Measurements from ENCODE around the gene WWC2. TPM values are rescaled to one million over a fixed set of nuclear protein-coding genes. Genes with fewer than 3 reads are reported as not detected.

Gene WWC2
- total RNA-seq, 2 donors from 2014 or later: 5.8 to 6.3 TPM

GRCh38 chr4:183337349-183337748 lies 238.3 kb downstream of the WWC2 start:
- H3K27me3 Mint-ChIP-seq: peaks cover 14% of the 10 kb centered on the region

GRCh38 chr4:183337833-183338232 lies 238.8 kb downstream of the WWC2 start:
- Mint-ChIP-seq H3K36me3 (ENCODE audit: low read depth) (peaks cover 4% of the 10 kb centered on the region), H3K4me3 (no peak overlapping the region), H3K27ac (no peak overlapping the region), H3K4me1 (peaks cover 7% of the 10 kb centered on the region), H3K27me3 (peaks cover 10% of the 10 kb centered on the region)
- no peaks in the 10 kb centered on the region for H3K9me3 ChIP-seq (ENCODE audit: control insufficient read depth, low read length, poor library complexity, severe bottlenecking)
- DNase-seq (no peak), ATAC-seq (no peak)

More at GRCh38 chr4:183337349-183337748, 238.3 kb downstream of the WWC2 start:
- Mint-ChIP-seq H3K4me1 (peaks cover 9% of the 10 kb centered on the region), H3K4me3 (no peak overlapping the region), H3K36me3 (ENCODE audit: low read depth) (peaks cover 6% of the 10 kb centered on the region), H3K27ac (no peak overlapping the region)
- ATAC-seq: no peak
- H3K9me3 ChIP-seq (ENCODE audit: control insufficient read depth, low read length, poor library complexity, severe bottlenecking): no peaks in the 10 kb centered on the region
- no peak for DNase-seq

GRCh38 chr4:183342541-183343533 lies 243.8 kb downstream of the WWC2 start:
- Mint-ChIP-seq H3K4me3 (peak overlapping the region; percentile 83), H3K27me3 (peaks cover 19% of the 10 kb centered on the region), H3K4me1 (peaks cover 2% of the 10 kb centered on the region), H3K36me3 (ENCODE audit: low read depth) (peaks cover 3% of the 10 kb centered on the region), H3K27ac (no peak overlapping the region)
- DNase-seq (no peak), ATAC-seq (peak; percentile 48)
- no peaks in the 10 kb centered on the region for H3K9me3 ChIP-seq (ENCODE audit: control insufficient read depth, low read length, poor library complexity, severe bottlenecking)

- no peak for ATAC-seq
- H3K4me3 Mint-ChIP-seq: no peak overlapping the region
Observed at GRCh38 chr4:183343730-183344129, 244.7 kb downstream of the WWC2 start.

GRCh38 chr4:183344523-183345255 lies 245.6 kb downstream of the WWC2 start:
- no peak for DNase-seq
- ATAC-seq: no peak
- Mint-ChIP-seq H3K36me3 (ENCODE audit: low read depth) (peaks cover 3% of the 10 kb centered on the region), H3K27ac (no peak overlapping the region), H3K4me3 (no peak overlapping the region), H3K4me1 (peaks cover 2% of the 10 kb centered on the region), H3K27me3 (peaks cover 24% of the 10 kb centered on the region)
- no peaks in the 10 kb centered on the region for H3K9me3 ChIP-seq (ENCODE audit: control insufficient read depth, low read length, poor library complexity, severe bottlenecking)

More at GRCh38 chr4:183343730-183344129, 244.7 kb downstream of the WWC2 start:
- DNase-seq: no peak
- Mint-ChIP-seq H3K36me3 (ENCODE audit: low read depth) (peaks cover 3% of the 10 kb centered on the region), H3K4me1 (peaks cover 2% of the 10 kb centered on the region), H3K27me3 (peaks cover 24% of the 10 kb centered on the region), H3K27ac (no peak overlapping the region)
- H3K9me3 ChIP-seq (ENCODE audit: control insufficient read depth, low read length, poor library complexity, severe bottlenecking): no peaks in the 10 kb centered on the region

- Mint-ChIP-seq H3K36me3 (ENCODE audit: low read depth) (peaks cover 3% of the 10 kb centered on the region), H3K27ac (no peak overlapping the region), H3K4me1 (peaks cover 2% of the 10 kb centered on the region), H3K27me3 (peaks cover 24% of the 10 kb centered on the region), H3K4me3 (peak overlapping the region; percentile 21)
- ATAC-seq (no peak), DNase-seq (no peak)
- no peaks in the 10 kb centered on the region for H3K9me3 ChIP-seq (ENCODE audit: control insufficient read depth, low read length, poor library complexity, severe bottlenecking)
Observed at GRCh38 chr4:183345261-183345660, 246.2 kb downstream of the WWC2 start.

- H3K4me1 Mint-ChIP-seq: peaks cover 4% of the 10 kb centered on the region
- peaks cover 30% of the 10 kb centered on the region for H3K27me3 Mint-ChIP-seq
- no peaks in the 10 kb centered on the region for H3K9me3 ChIP-seq (ENCODE audit: control insufficient read depth, low read length, poor library complexity, severe bottlenecking)
- no peak for ATAC-seq
- H3K4me3 Mint-ChIP-seq: no peak overlapping the region
- H3K36me3 Mint-ChIP-seq (ENCODE audit: low read depth): peaks cover 3% of the 10 kb centered on the region
- no peak for DNase-seq
- no peak overlapping the region for H3K27ac Mint-ChIP-seq
Observed at GRCh38 chr4:183347146-183347545, 248.1 kb downstream of the WWC2 start.

- H3K27me3 Mint-ChIP-seq: peaks cover 30% of the 10 kb centered on the region
- H3K4me1 Mint-ChIP-seq: peaks cover 4% of the 10 kb centered on the region
- H3K36me3 Mint-ChIP-seq (ENCODE audit: low read depth): peaks cover 3% of the 10 kb centered on the region
- H3K27ac Mint-ChIP-seq: no peak overlapping the region
- H3K9me3 ChIP-seq (ENCODE audit: control insufficient read depth, low read length, poor library complexity, severe bottlenecking): no peaks in the 10 kb centered on the region
- no peak overlapping the region for H3K4me3 Mint-ChIP-seq
- no peak for DNase-seq
- no peak for ATAC-seq
Observed at GRCh38 chr4:183347566-183347965, 248.5 kb downstream of the WWC2 start.

GRCh38 chr4:183348136-183348535 lies 249.1 kb downstream of the WWC2 start:
- peaks cover 3% of the 10 kb centered on the region for H3K36me3 Mint-ChIP-seq (ENCODE audit: low read depth)
- H3K27ac Mint-ChIP-seq: no peak overlapping the region
- H3K4me3 Mint-ChIP-seq: no peak overlapping the region
- DNase-seq (no peak), ATAC-seq (no peak)
- no peaks in the 10 kb centered on the region for H3K9me3 ChIP-seq (ENCODE audit: control insufficient read depth, low read length, poor library complexity, severe bottlenecking)
- H3K27me3 Mint-ChIP-seq: peaks cover 30% of the 10 kb centered on the region
- peaks cover 3% of the 10 kb centered on the region for H3K4me1 Mint-ChIP-seq

- peaks cover 2% of the 10 kb centered on the region for H3K4me1 Mint-ChIP-seq
- H3K27ac Mint-ChIP-seq: no peak overlapping the region
- H3K27me3 Mint-ChIP-seq: peaks cover 35% of the 10 kb centered on the region
- no peaks in the 10 kb centered on the region for H3K9me3 ChIP-seq (ENCODE audit: control insufficient read depth, low read length, poor library complexity, severe bottlenecking)
- ATAC-seq: no peak
- peak overlapping the region; percentile 21 for H3K4me3 Mint-ChIP-seq
- peaks cover 3% of the 10 kb centered on the region for H3K36me3 Mint-ChIP-seq (ENCODE audit: low read depth)
- DNase-seq: no peak
Observed at GRCh38 chr4:183348706-183349659, 249.9 kb downstream of the WWC2 start.

- ATAC-seq: no peak
- peaks cover 2% of the 10 kb centered on the region for H3K4me1 Mint-ChIP-seq
- peaks cover 3% of the 10 kb centered on the region for H3K36me3 Mint-ChIP-seq (ENCODE audit: low read depth)
- no peaks in the 10 kb centered on the region for H3K9me3 ChIP-seq (ENCODE audit: control insufficient read depth, low read length, poor library complexity, severe bottlenecking)
- H3K27ac Mint-ChIP-seq: no peak overlapping the region
- no peak for DNase-seq
- H3K27me3 Mint-ChIP-seq: peaks cover 33% of the 10 kb centered on the region
- H3K4me3 Mint-ChIP-seq: no peak overlapping the region
Observed at GRCh38 chr4:183349673-183350072, 250.6 kb downstream of the WWC2 start.

GRCh38 chr4:183350317-183351071 lies 251.4 kb downstream of the WWC2 start:
- H3K27ac Mint-ChIP-seq: no peak overlapping the region

More at GRCh38 chr4:183350317-183351071, 251.4 kb downstream of the WWC2 start:
- ATAC-seq: no peak
- H3K27me3 Mint-ChIP-seq: peaks cover 26% of the 10 kb centered on the region
- H3K4me1 Mint-ChIP-seq: peaks cover 2% of the 10 kb centered on the region
- no peaks in the 10 kb centered on the region for H3K9me3 ChIP-seq (ENCODE audit: control insufficient read depth, low read length, poor library complexity, severe bottlenecking)
- DNase-seq: no peak
- H3K4me3 Mint-ChIP-seq: no peak overlapping the region
- no peaks in the 10 kb centered on the region for H3K36me3 Mint-ChIP-seq (ENCODE audit: low read depth)

Measured in T-helper 17 cell (primary cell).